ENCODE data around the gene SORCS3.

GRCh38 chr10:104923501-104923900 is 282.4 kb downstream of the SORCS3 start:
- TF ChIP-seq CTCF (IDR thresholded peaks at IDR 0.05; ENCODE audit: low read depth, low read length) (no peak), POLR2A (IDR thresholded peaks at IDR 0.05; ENCODE audit: extremely low read depth, insufficient read length) (no peak)
